GM19328 (cell line): Measurements from ENCODE around the gene NAA80.

Experiments used
- ATAC-seq: cut with Tn5 transposase; IDR thresholded peaks from one replicate; pipeline ENCODE4 v1.9.1; 2021; ENCODE audit warnings: mild to moderate bottlenecking, moderate library complexity; ENCODE audit not compliant: unreplicated experiment

Gene NAA80

DNA sequence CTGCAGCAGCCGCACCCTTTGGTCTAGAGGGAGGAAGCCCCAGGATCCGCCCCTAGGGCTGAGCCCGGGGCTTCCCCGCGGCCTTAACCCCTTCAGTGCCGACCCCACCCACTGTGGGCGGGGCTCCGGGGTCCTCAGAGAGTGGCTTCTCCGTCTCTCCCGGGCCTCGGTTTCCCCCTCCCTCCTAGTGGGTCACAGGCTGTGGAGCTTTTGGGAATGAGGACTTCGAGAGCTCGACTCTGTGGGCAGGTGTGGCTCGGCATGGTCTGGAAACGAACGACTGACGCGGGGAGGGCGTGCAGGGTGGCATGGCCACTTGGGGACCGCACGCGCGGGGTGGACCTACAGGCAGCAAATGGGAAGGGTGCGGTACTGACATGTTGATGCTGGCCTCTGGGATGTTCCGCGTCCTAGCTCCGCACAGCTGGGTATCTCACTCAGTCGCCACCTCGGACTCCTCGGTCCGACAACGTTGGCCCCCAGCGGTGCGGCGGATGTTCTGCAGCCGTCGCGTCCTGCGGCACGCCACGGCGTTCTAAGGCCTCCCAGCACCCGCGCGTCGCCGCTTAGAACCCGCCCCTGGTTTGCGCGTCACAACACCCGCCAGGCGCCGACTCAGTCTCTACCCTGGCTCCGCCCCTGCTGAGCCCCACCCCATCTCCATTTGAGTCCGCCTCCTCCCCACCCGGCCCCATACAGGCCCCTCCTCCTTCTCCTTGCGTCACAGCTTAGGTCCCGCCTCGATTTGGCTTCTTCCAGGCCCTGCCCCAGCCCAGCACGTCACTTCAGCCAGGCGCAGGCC lies at the start of gene NAA80, which contains the start of gene HYAL3:
NAA80 (minus strand) TSS at position 570 of the 802 bp plus-strand sequence. CDS start 1,942 bp downstream, outside the sequence.
HYAL3 (minus strand) TSS at position 570 of the 802 bp plus-strand sequence. CDS start 3,803 bp downstream, outside the sequence.
- ATAC-seq: peak; percentile 86

GRCh38 chr3:50347187-50347813 lies 48.1 kb upstream of the NAA80 start:
- ATAC-seq: no peak

GRCh38 chr3:50345586-50346234 lies 46.5 kb upstream of the NAA80 start, which contains the start of gene ZMYND10:
TSS of gene ZMYND10 (minus strand) at chr3:50345732. CDS start at chr3:50345579, 153 bp downstream.
- no peak for ATAC-seq

DNA sequence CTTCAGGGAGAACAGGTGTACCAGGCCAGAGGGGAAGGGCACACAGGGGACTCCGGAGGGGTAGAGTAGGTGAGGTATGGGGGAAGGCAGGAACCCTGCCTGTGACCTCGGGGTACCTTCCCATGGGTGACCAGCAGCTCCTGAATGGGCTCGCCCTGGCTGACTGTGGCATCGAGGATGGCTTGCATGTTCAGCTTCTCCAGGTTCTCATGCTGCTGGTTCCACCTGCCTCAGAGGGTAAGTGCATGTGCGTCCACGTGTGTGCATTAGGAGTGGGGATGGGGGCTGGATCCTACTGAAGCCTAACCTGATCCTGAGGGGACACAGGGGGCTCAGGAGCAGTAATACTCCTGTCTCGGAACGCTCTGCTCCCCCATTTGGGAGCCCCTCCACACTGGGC lies 45.8 kb upstream of the NAA80 start:
- no peak for ATAC-seq

DNA sequence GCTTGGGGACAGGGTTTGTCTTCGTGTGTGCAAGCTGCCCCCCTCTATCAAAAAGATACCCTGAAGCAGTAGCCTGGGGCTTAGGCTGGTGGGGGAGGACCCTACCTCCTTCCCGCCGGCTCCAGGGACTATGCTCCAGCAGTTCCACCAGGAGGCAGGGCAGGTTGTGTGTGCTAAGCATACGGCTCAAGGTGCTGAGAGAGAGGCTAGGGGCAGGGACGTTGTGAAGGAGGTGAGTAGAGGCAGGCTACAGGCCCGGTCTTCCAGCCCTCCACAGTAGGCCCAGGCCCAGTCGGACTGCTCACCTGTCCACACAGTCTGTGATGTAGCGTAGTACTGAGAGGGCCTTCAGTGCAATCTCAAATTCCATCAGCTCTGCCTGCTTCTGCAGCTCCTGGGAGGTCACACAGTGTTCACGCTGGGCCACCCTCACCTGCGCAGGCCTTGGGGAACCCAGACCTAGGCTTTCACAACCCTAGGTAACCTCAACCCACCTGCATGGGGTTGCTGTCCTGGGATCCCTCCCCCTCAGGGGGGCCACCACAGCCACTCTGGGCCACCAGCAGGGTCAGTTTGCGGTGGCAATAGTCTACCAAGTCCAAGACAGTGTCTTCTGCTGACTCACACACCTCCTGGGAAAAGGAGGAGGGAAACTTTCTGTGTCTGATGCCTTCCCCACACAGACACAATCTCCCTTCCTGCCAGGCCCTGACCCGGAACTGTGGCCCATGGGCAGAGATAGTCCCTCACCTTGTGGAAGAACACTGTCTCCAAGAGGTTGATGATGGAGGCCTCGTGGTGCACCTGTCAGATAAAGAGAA lies 43.8 kb upstream of the NAA80 start:
- ATAC-seq: no peak

DNA sequence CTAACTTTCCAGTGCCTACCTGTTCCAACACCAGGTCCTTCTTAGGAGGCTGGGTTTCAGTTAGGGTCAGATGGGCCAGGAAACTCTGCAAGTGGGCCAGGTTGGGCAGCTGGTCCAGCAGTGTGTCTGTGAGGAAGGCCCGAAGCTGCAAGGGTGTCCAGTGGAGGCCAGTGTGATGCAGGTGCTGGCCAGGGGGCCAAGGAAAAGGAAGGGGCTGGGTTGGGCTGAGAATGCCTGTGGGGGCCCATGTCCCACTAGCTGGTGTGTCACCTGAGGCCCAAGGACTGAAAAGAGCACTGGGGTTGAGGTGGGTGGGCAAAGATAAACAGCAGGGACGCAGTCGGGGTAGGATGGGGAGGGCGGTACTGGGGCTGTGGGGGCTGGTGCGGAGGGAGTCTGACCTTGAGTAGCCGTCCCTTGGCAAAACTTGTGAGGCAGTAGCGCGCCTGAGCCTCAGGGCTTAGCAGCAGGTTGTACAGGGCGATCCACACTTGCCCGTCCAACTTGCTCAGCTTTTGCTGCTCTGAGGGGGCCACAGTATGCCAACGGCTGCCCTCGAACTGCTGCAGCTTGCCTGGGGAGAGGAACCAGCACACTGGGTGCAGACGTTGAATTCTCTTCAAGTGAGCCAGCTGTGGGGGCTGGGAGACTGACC lies 42.9 kb upstream of the NAA80 start:
- ATAC-seq: no peak

DNA sequence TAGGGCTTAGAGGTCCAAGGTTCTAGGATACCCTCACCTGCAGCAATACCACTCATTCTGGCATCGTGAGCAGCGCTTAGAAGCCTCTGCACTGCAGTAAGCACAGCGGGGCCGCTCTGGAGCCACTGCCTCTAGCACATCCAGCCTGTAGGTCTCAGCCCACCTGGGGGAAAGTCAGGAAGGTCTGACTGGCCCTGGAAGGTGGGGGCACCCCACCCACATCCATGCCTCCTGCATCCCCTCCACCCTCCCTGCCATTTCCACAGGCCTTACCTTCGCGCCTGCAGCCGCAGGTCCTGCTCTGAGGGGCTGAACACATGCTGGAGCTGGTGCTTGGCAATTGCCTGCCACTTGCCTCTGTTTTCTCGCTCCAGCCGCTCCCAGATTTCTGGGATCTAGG lies 42.3 kb upstream of the NAA80 start:
- ATAC-seq: no peak

- no peak for ATAC-seq
Observed at GRCh38 chr3:50340448-50341329, 41.5 kb upstream of the NAA80 start, which contains the start of gene RASSF1. TSS of gene RASSF1 (minus strand) at chr3:50340836. CDS start at chr3:50340805, 31 bp downstream.

DNA sequence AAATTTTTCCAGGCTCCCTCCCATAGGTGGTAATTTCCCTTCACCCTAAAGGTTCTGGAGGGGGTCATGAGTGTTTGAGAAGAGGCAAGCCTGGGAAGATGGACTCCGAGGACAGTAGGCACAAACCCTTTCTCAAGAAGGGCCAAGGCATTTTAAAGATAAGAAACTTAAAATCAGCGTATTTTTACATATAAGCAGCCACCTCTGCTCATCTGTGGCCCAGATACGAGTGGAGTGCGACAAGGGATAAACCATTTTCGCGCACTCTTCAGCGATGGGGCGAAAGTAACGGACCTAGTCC lies 40.9 kb upstream of the NAA80 start:
- no peak for ATAC-seq

DNA sequence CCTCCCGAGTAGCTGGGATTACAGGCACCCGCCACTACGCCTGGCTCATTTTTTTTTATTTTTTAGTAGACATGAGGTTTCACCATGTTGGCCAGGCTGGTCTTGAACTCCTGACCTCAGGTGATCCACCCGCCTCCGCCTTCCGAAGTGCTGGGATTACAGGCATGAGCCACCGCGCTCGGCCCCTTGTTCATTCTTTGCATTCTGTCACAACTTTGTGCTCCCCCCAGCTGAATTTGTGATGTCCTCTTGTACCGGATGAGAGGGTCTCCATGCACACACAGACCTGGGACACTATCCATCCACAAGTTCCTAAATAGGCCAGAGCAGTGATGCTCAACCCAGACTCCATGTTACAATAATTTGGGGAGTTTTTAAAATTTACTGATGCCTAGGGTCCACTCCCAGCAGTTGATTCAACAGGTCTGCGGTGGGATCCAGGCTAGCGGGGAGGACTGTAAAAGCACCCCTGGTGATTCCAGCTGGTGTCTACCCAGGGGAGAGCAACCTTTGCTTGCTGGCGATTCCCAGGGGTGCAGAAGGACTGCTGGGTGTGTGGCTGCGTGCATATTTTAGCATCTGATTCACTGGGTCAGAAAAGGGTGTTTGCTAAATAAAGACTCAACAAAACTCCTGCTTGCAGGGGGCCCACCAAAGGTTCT lies 40.4 kb upstream of the NAA80 start:
- no peak for ATAC-seq

GRCh38 chr3:50338965-50339364 lies 39.8 kb upstream of the NAA80 start:
- no peak for ATAC-seq

- peak; percentile 64 for ATAC-seq
Observed at GRCh38 chr3:50337175-50337861, 38.1 kb upstream of the NAA80 start.

DNA sequence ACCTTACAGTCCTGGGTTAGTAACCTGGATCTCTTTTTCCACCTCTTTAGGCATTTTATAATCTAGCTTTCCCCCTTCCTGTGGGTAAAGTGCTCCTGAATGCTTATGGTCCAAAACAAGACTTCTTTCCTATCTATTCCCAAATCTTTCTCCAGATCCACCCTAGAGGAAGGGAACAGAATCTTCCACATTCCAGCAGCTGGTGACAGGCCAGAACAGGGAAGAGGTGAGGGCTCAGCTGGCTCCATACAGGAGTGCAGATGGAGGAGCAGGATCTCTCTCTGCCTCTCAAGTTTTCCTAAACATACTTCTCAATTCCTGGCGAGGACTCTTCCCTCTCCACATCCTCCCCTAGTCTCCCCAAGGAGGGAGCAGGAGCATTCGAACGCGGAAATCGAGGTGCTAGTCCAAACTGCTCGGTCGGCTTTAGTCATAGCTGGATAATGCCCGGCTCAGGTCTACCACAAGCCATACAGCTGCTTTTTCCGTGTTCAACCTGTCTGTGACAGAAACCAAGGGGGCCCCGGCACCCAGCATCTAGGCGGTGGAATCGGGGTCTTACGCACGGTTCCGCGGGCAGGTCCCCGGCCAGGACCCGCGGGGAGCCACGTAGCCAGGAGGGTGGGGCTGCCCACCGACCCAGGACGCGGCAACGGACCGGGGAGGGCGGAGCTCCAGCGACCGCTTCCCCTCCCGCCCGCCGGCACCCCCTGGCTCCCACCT lies 37.4 kb upstream of the NAA80 start:
- ATAC-seq: peak; percentile 29

GRCh38 chr3:50334339-50335075 lies 35.3 kb upstream of the NAA80 start:
- ATAC-seq: no peak

DNA sequence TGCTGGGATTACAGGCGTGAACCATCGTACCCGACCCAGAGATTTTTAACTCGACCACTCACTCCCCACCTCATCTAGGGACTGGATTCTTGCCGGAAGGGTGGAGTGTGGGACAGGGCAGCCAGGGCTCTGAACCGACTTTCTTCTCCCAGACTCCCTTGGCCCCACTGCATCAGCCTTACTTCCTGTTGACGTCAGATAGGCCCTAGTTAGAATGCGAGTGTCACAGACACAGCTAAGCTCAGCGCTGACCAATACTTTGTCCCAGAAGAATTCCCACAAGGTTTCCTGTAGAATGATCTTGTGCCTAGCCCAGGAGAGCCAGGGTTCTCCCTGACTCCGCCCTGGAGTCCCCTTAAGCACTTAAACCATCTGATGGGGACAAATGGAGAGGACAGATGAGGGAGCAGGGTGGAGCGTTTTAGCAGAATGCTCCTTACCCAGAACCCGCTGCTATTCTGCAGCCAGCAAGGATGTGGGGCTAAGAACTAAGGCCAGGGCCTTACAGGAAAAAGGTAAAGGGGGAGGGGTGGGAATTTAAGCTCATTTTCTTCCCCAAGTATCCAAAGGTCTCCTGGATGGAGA lies 34.6 kb upstream of the NAA80 start:
- no peak for ATAC-seq

DNA sequence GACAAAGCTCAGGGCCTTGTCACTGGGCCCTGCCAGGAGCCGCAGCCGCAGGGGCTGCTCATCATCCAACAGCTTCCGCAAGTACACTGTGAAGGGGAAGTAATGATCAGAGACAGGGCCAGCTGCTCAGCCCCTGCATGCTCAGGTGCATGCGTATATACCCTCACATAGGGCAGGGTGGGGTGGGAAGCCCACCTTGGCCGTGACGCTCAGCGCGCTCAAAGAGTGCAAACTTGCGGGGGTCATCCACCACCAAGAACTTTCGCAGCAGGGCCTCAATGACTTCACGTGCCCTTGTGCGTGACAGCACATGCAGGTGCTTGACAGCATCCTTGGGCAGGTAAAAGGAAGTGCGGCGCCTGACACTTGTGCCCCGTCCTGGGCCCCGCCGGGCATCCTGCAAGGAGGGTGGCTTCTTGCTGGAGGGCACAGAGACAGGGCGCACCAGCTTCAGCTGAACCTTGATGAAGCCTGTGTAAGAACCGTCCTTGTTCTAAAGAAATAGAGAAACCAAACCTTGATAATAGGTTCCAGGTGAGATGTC lies 32.2 kb upstream of the NAA80 start:
- ATAC-seq: no peak
